SIG-M5 treated with dmso at 0.1 percent for 504 hours (cell line): ENCODE data around the gene THTPA.
"Not testable (repeated sequence)": the region's sequence is repeated elsewhere in the genome, so short reads cannot be mapped to it uniquely, and the experiment has no call there.

ENCODE experiments used
- DNase-seq: peaks from one replicate; lab custom pipeline; 2025; ENCODE audit not compliant: unreplicated experiment; lab: John Stamatoyannopoulos, UW

THTPA gene

GRCh38 chr14:23582906-23583760 lies 27.1 kb downstream of the THTPA start:
- DNase-seq = no peak

GRCh38 chr14:23583761-23584526 lies 27.9 kb downstream of the THTPA start:
- DNase-seq = not testable (repeated sequence)

GRCh38 chr14:23584527-23585203 lies 28.6 kb downstream of the THTPA start:
- DNase-seq = not testable (repeated sequence)

- DNase-seq = peak; percentile 84
Observed at GRCh38 chr14:23588884-23589598, 33.0 kb downstream of the THTPA start.

GRCh38 chr14:23589606-23590005 lies 33.5 kb downstream of the THTPA start:
- DNase-seq = no peak

GRCh38 chr14:23590198-23590597 lies 34.1 kb downstream of the THTPA start:
- DNase-seq = no peak

GRCh38 chr14:23594191-23594590 lies 38.1 kb downstream of the THTPA start:
- DNase-seq = not testable (repeated sequence)

GRCh38 chr14:23600322-23600707 lies 44.2 kb downstream of the THTPA start:
- DNase-seq = no peak

- no peak for DNase-seq
Observed at GRCh38 chr14:23600806-23601205, 44.7 kb downstream of the THTPA start.

GRCh38 chr14:23601424-23601823 lies 45.4 kb downstream of the THTPA start:
- no peak for DNase-seq

- DNase-seq = no peak
Observed at GRCh38 chr14:23601845-23602180, 45.7 kb downstream of the THTPA start.

- DNase-seq = no peak
Observed at GRCh38 chr14:23602181-23603095, 46.4 kb downstream of the THTPA start.

- no peak for DNase-seq
Observed at GRCh38 chr14:23603103-23603502, 47.0 kb downstream of the THTPA start.

- DNase-seq = no peak
Observed at GRCh38 chr14:23604148-23604547, 48.1 kb downstream of the THTPA start.

- DNase-seq = no peak
Observed at GRCh38 chr14:23604675-23605170, 48.7 kb downstream of the THTPA start.

- no peak for DNase-seq
Observed at GRCh38 chr14:23605931-23606585, 50.0 kb downstream of the THTPA start.

- no peak for DNase-seq
Observed at GRCh38 chr14:23608454-23608853, 52.4 kb downstream of the THTPA start.

- DNase-seq = no peak
Observed at GRCh38 chr14:23609001-23609400, 52.9 kb downstream of the THTPA start.

- DNase-seq = not testable (repeated sequence)
Observed at GRCh38 chr14:23609411-23610089, 53.5 kb downstream of the THTPA start.
